Measurements from ENCODE around the gene WIPF3.

WIPF3 gene

GRCh38 chr7:29857654-29858053, 51.3 kb downstream of the WIPF3 start:
- no peak for DNase-seq (ENCODE audit: low spot score)
- in situ Hi-C loops (cut with MboI; ENCODE audit: low pct_unique_long_range_greater_than_20kb, low sequenced_read_pairs, unreplicated experiment) = no loop called here
- no peak for TF ChIP-seq CTCF (IDR thresholded peaks at IDR 0.05; ENCODE audit: extremely low read depth, insufficient read depth, missing control alignments)

GRCh38 chr7:29858191-29858951, 52.1 kb downstream of the WIPF3 start:
- TF ChIP-seq CTCF (IDR thresholded peaks at IDR 0.05; ENCODE audit: extremely low read depth, insufficient read depth, missing control alignments) = no peak
- DNase-seq (ENCODE audit: low spot score) = no peak

GRCh38 chr7:29859104-29859503, 52.8 kb downstream of the WIPF3 start:
- in situ Hi-C loops (cut with MboI; ENCODE audit: low pct_unique_long_range_greater_than_20kb, low sequenced_read_pairs, unreplicated experiment) = no loop called here
- no peak for DNase-seq (ENCODE audit: low spot score)
- TF ChIP-seq CTCF (IDR thresholded peaks at IDR 0.05; ENCODE audit: extremely low read depth, insufficient read depth, missing control alignments) = no peak

More at GRCh38 chr7:29858191-29858951, 52.1 kb downstream of the WIPF3 start:
- in situ Hi-C loops (cut with MboI; ENCODE audit: low pct_unique_long_range_greater_than_20kb, low sequenced_read_pairs, unreplicated experiment) = no loop called here

GRCh38 chr7:29859524-29860185, 53.3 kb downstream of the WIPF3 start:
- TF ChIP-seq CTCF (IDR thresholded peaks at IDR 0.05; ENCODE audit: extremely low read depth, insufficient read depth, missing control alignments) = no peak
- in situ Hi-C loops (cut with MboI; ENCODE audit: low pct_unique_long_range_greater_than_20kb, low sequenced_read_pairs, unreplicated experiment) = no loop called here
- no peak for DNase-seq (ENCODE audit: low spot score)

GRCh38 chr7:29860186-29860585, 53.9 kb downstream of the WIPF3 start:
- in situ Hi-C loops (cut with MboI; ENCODE audit: low pct_unique_long_range_greater_than_20kb, low sequenced_read_pairs, unreplicated experiment) = no loop called here
- no peak for TF ChIP-seq CTCF (IDR thresholded peaks at IDR 0.05; ENCODE audit: extremely low read depth, insufficient read depth, missing control alignments)
- DNase-seq (ENCODE audit: low spot score) = no peak

GRCh38 chr7:29861884-29862283, 55.6 kb downstream of the WIPF3 start:
- in situ Hi-C loops (cut with MboI; ENCODE audit: low pct_unique_long_range_greater_than_20kb, low sequenced_read_pairs, unreplicated experiment) = no loop called here
- DNase-seq (ENCODE audit: low spot score) = no peak
- TF ChIP-seq CTCF (IDR thresholded peaks at IDR 0.05; ENCODE audit: extremely low read depth, insufficient read depth, missing control alignments) = no peak
